Type B pancreatic cell (in vitro differentiated cells): ENCODE measurements around the gene IP6K1. TPM values are rescaled to one million over a fixed set of nuclear protein-coding genes. Genes with fewer than 3 reads are reported as not detected.

Experiments
- DNase-seq: peaks from one replicate; pipeline ENCODE4 v3.0.0; 2021; ENCODE audit warnings: mixed read lengths; ENCODE audit not compliant: unreplicated experiment; ENCODE audit errors: extremely low spot score
- H3K27ac Mint-ChIP-seq: 2 replicates; pipeline ENCODE4 v1.8.0; 2021; ENCODE audit warnings: mild to moderate bottlenecking, mixed read lengths
- H3K27me3 Mint-ChIP-seq: 2 replicates; pipeline ENCODE4 v1.8.0; 2021; ENCODE audit warnings: mixed read lengths
- H3K36me3 Mint-ChIP-seq: 2 replicates; pipeline ENCODE4 v1.8.0; 2021; ENCODE audit warnings: mixed read lengths
- H3K4me1 Mint-ChIP-seq: one replicate; pipeline ENCODE4 v1.8.0; 2021; ENCODE audit warnings: mixed read lengths; ENCODE audit not compliant: unreplicated experiment
- H3K4me3 Mint-ChIP-seq: 2 replicates; pipeline ENCODE4 v1.8.0; 2021; ENCODE audit warnings: mild to moderate bottlenecking, mixed read lengths
- H3K9me3 Mint-ChIP-seq: 2 replicates; pipeline ENCODE4 v1.8.0; 2021; ENCODE audit warnings: mixed read lengths
- total RNA-seq: library from RNA; stranded (reverse); gene quantifications from 2 replicates; pipeline ENCODE4 v1.2.1, GENCODE V29; 2021; ENCODE audit warnings: low replicate concordance
- TF ChIP-seq, protein P1 (sequence below): fragments of 200-600 bp; sonication (generic); conservative IDR thresholded peaks from 2 replicates; pipeline ENCODE4 v1.5.0; 2021; ENCODE audit warnings: antibody characterized with exemption, mild to moderate bottlenecking

The IP6K1 gene
- total RNA-seq, 1 donor from 2014 or later: 42.5 TPM

DNA sequence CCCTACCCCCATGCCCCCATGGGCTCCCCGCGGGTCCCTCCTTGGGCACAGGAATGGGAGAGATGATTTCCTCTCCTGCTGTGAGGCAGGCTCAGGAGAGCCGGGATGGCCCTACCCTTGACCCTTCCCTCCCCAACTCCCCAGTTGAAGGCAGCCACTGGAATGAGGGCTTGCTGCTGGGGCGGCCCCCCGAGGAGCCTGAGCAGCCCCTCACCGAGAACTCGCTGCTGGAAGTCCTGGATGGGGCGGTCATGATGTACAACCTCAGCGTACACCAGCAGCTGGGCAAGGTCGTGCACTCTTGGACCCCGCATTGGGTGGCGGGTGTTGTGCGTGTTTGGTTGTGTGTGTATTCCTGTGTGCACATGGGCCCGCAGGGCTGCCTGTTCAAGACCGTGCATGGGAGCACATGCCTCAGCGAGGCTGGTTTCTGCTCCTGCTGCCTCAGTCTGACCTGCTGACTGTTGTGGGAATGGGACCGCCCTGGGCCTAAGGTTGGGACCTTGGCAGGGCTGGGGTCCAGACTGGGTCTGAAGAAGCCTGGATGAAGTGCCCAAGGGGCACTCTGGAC is 80.9 kb downstream of the IP6K1 start:
- no peaks in the 10 kb centered on the region for H3K9me3 Mint-ChIP-seq
- no peaks in the 10 kb centered on the region for H3K27me3 Mint-ChIP-seq
- no peak overlapping the region for H3K27ac Mint-ChIP-seq
- no peaks in the 10 kb centered on the region for H3K4me1 Mint-ChIP-seq
- H3K36me3 Mint-ChIP-seq: peaks cover 6% of the 10 kb centered on the region
- TF ChIP-seq, protein P1, sequence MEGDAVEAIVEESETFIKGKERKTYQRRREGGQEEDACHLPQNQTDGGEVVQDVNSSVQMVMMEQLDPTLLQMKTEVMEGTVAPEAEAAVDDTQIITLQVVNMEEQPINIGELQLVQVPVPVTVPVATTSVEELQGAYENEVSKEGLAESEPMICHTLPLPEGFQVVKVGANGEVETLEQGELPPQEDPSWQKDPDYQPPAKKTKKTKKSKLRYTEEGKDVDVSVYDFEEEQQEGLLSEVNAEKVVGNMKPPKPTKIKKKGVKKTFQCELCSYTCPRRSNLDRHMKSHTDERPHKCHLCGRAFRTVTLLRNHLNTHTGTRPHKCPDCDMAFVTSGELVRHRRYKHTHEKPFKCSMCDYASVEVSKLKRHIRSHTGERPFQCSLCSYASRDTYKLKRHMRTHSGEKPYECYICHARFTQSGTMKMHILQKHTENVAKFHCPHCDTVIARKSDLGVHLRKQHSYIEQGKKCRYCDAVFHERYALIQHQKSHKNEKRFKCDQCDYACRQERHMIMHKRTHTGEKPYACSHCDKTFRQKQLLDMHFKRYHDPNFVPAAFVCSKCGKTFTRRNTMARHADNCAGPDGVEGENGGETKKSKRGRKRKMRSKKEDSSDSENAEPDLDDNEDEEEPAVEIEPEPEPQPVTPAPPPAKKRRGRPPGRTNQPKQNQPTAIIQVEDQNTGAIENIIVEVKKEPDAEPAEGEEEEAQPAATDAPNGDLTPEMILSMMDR: no peak
- H3K4me3 Mint-ChIP-seq: no peak overlapping the region
- DNase-seq: no peak

DNA sequence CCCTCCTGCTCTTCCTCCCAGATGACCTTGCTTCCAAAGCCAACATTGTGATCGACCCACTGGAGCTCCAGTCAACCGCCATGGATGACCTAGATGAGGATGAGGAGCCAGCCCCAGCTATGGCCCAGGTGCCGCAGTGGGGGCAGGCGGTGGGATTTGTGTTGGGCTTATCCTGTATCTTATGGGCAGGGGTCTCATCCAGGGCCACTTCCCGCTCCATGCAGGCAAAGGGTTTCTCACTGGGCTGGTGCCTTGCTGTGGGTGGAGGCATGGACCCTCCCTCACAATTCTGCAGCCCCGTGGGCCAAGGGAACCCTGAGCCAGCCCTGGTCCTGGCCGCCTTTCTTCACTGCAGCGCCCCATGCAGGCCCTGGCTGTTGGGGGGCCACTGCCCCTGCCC is 81.7 kb downstream of the IP6K1 start:
- no peak for DNase-seq
- Mint-ChIP-seq H3K9me3 (no peaks in the 10 kb centered on the region), H3K36me3 (peaks cover 6% of the 10 kb centered on the region), H3K4me3 (no peak overlapping the region), H3K27me3 (no peaks in the 10 kb centered on the region), H3K4me1 (no peaks in the 10 kb centered on the region), H3K27ac (no peak overlapping the region)
- TF ChIP-seq, protein P1: no peak

DNA sequence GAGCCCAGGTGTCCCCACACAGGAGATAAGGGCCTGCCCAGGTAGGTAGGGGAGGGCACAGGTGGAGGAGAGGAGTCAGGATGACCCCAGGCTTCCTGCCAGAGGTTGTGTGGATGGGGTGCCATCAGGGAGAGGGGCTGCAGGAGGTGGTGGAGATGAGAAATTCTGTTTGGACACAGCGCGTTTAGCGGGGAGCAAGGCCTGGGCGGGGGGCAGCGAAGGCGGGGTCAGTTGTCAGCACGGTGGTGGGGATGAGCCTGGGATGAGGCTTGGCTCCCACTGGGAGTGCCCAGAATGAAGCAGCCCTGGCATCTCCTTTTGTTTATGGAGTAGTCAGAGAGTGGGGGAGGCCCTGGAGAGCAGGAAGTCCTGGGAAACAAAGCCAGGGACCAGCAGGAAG is 82.4 kb downstream of the IP6K1 start:
- no peaks in the 10 kb centered on the region for H3K9me3 Mint-ChIP-seq
- no peak for DNase-seq
- TF ChIP-seq, protein P1: no peak
- no peaks in the 10 kb centered on the region for H3K4me1 Mint-ChIP-seq
- no peaks in the 10 kb centered on the region for H3K27me3 Mint-ChIP-seq
- no peak overlapping the region for H3K4me3 Mint-ChIP-seq
- peaks cover 6% of the 10 kb centered on the region for H3K36me3 Mint-ChIP-seq
- no peak overlapping the region for H3K27ac Mint-ChIP-seq

DNA sequence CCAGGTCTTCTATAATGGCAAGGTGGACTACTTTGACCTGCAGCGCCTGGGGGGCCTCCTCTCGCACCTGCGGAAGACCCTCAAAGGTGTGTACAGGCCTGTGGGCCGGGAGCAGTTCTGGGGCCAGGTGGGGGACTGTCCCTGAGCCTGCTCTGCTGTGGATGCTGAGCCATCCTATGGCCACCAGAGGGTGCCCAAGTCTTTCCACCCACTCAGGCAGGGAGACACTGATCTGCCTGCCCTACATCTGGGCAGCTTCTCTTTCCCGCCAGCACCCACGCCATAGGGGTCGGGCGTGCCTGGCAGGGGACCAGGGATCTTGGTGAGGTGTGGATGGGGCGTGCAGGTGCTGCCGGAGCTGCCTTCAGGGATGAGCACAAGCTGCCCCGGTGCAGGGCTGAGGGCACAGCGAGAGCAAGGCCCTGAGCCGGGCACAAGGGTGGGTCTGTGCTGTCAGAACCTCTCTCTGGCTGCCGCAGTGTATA is 82.9 kb downstream of the IP6K1 start:
- H3K27me3 Mint-ChIP-seq: no peaks in the 10 kb centered on the region
- TF ChIP-seq, protein P1: peak; percentile 87
- H3K4me3 Mint-ChIP-seq: no peak overlapping the region
- H3K27ac Mint-ChIP-seq: no peak overlapping the region
- no peak for DNase-seq
- H3K9me3 Mint-ChIP-seq: no peaks in the 10 kb centered on the region
- no peaks in the 10 kb centered on the region for H3K4me1 Mint-ChIP-seq
- peaks cover 6% of the 10 kb centered on the region for H3K36me3 Mint-ChIP-seq

DNA sequence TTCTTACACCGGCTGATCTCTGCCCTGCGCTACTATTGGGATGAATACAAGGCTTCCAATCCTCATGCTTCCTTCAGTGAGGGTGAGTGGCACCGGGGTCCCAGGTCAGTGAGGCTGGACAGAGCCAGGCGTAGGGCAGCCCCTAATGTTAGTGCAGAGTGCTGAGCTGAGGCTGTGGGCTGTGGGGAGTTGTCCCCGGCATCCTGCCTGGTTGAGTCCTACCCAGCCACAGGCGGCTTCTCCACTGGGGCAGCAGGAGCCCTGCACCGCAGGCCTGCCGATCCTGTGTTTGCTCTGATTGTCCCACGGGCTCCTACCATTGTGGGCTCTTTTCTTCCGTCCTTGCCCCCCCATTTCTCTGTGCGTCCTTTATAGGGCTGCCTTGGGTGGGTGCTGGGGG is 83.7 kb downstream of the IP6K1 start:
- Mint-ChIP-seq H3K4me3 (no peak overlapping the region), H3K4me1 (no peaks in the 10 kb centered on the region), H3K36me3 (peaks cover 6% of the 10 kb centered on the region), H3K9me3 (no peaks in the 10 kb centered on the region), H3K27ac (no peak overlapping the region), H3K27me3 (no peaks in the 10 kb centered on the region)
- no peak for DNase-seq
- TF ChIP-seq, protein P1: no peak
